Natural killer cell (primary cell): ENCODE data around the gene ENO2. TPM values are rescaled to one million over a fixed set of nuclear protein-coding genes. Genes with fewer than 3 reads are reported as not detected.
A peak's percentile ranks its signal among the peaks of the same experiment; 100 is the strongest.
"Not testable (repeated sequence)": the region's sequence is repeated elsewhere in the genome, so short reads cannot be mapped to it uniquely, and the experiment has no call there.

ENCODE experiments used
- ATAC-seq, 3 donors: fragments of 150-1000 bp in 2 of 3; fragments of 200-7000 bp in 1 of 3; cut with Tn5 transposase; 1 replicate in 1 of 3; 2 replicates in 2 of 3; pipeline ENCODE4 v1.10.0; 2021; ENCODE audit warnings: mild to moderate bottlenecking in 2 of 3, moderate library complexity in 2 of 3
- DNase-seq, 2 donors: peaks; one replicate each; pipeline versions ENCODE4 v3.0.0 to v3.0.0-alpha.2; 2013 to 2021; ENCODE audit warnings: mixed read lengths in 1 of 2
- H3K27ac ChIP-seq: one replicate; pipeline ENCODE4 v1.5.1; 2013; ENCODE audit warnings: mild to moderate bottlenecking, low read length
- H3K27me3 ChIP-seq: one replicate; pipeline ENCODE4 v1.6.1; 2013; ENCODE audit warnings: low read length; ENCODE audit not compliant: control insufficient read depth, insufficient read depth
- H3K36me3 ChIP-seq: one replicate; pipeline ENCODE4 v1.6.1; 2013; ENCODE audit warnings: low read length; ENCODE audit not compliant: control insufficient read depth, insufficient read depth
- H3K4me1 ChIP-seq: one replicate; pipeline ENCODE4 v1.6.1; 2013; ENCODE audit warnings: low read length; ENCODE audit not compliant: control insufficient read depth, insufficient read depth
- H3K4me3 ChIP-seq: one replicate; pipeline ENCODE4 v1.5.1; 2013; ENCODE audit warnings: low read length
- H3K9me3 ChIP-seq: one replicate; pipeline ENCODE4 v1.6.1; 2013; ENCODE audit warnings: low read length; ENCODE audit not compliant: control insufficient read depth, insufficient read depth
- H3K27ac Mint-ChIP-seq, 2 donors: one replicate each; pipeline ENCODE4 v1.8.0; 2022; ENCODE audit warnings: mild to moderate bottlenecking in 2 of 2, mixed read lengths in 2 of 2, moderate library complexity in 1 of 2
- H3K27me3 Mint-ChIP-seq, 2 donors: one replicate each; pipeline ENCODE4 v1.8.0; 2022; ENCODE audit warnings: low read depth in 2 of 2, mixed read lengths in 2 of 2
- H3K36me3 Mint-ChIP-seq: one replicate; pipeline ENCODE4 v1.8.0; 2022; ENCODE audit warnings: mixed read lengths
- H3K4me1 Mint-ChIP-seq, 2 donors: one replicate each; pipeline ENCODE4 v1.8.0; 2022; ENCODE audit warnings: mixed read lengths in 2 of 2
- H3K4me3 Mint-ChIP-seq: one replicate; pipeline ENCODE4 v1.8.0; 2022; ENCODE audit warnings: mild to moderate bottlenecking, moderate library complexity, mixed read lengths
- H3K9me3 Mint-ChIP-seq, 2 donors: one replicate each; pipeline ENCODE4 v1.8.0; 2022; ENCODE audit warnings: mixed read lengths in 2 of 2
- CTCF ChIP-seq: fragments of 200-600 bp; IDR thresholded peaks from one replicate; pipeline ENCODE4 v1.8.0; 2022; ENCODE audit warnings: antibody characterized with exemption
- WGBS: methylation state at CpG from one replicate; pipeline ENCODE4 v1.1.7; 2013; ENCODE audit warnings: missing lambda C conversion rate; ENCODE audit not compliant: insufficient coverage; 5-methylcytosine and 5-hydroxymethylcytosine counted together
- intact Hi-C: fragments of 100-400 bp; cut with micrococcal nuclease; formaldehyde crosslinking; loops from one replicate; pipeline ENCODE4 v1.14.2; 2022
- total RNA-seq, 4 donors: library from RNA; stranded (reverse); fragments of 120-200 nt in 1 of 4; gene quantifications; one replicate each; pipeline versions ENCODE4 v1.2.3 to v1.2.4, GENCODE V29; 2013 to 2022

Gene ENO2
- total RNA-seq, 3 donors from 2014 or later (not counting 1 experiment from before 2014, with no cell fraction given), result 21.6 to 30.8 (median 23.1) TPM

DNA sequence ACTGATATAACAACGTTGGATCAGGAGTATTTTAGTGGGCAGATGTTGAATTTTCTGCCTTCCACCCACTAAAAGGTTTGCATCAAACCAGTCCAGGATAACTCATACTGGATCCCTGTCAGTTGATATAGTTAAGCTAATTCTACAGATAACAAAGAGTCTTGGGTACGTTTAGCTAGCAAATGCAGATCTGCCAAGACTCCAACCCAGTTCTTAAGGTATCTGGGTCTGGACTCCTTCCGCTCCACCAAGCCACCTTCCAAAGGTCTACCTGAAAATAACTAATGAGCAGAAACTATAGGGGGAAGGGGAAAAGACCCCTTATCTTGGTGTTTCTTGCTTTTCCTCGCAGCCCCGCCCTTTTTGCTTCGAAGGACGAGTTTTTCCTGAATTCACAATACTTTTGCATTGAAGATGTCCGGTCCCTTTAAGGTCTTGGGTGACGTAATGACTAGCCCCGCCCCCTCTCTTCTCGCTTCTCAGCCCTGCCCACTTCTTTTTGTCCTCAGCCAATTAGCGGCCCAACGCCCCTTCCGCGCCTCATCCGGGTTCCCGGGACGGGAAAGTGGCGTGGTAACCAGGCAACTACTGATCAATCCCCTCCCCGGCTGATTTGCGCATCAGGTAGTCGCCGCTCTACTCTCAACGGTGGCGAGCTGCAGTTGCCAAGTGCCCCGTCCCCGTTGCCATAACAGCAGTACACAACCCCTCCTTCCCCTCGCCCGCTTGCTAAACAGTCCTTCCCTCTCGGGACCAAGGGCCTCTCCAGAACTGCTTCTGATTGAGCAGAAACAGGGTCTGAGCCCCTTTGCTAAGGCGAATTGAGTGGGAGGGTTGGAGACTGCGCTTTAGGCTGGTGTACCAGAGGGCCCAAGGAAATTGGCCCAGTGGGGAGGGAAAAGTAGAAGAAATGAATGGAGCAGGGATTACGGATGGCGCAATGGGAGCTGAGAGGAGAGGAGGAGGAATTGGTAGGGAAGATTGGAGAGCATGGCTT, 9.8 kb upstream of the ENO2 start, which contains the start of gene LRRC23:
TSS of gene LRRC23 (plus strand) at position 543 of the 997 bp plus-strand sequence. CDS start 812 bp downstream, outside the sequence.
- Mint-ChIP-seq H3K9me3 (no peaks in the 10 kb centered on the region), H3K27ac (no peak within 1 kb of the TSS), H3K4me3 (no peak within 1 kb of the TSS), H3K36me3 (no peaks in the 10 kb centered on the region), H3K27me3 (no peaks in the 10 kb centered on the region), H3K4me1 (no peaks in the 10 kb centered on the region)
- 4% methylated on average over 32 of the region's 34 CpGs for WGBS
- Histone ChIP-seq H3K4me1 (peaks cover 14% of the 10 kb centered on the region), H3K36me3 (no peaks in the 10 kb centered on the region), H3K4me3 (peak within 1 kb of the TSS; percentile 73), H3K27me3 (no peaks in the 10 kb centered on the region), H3K9me3 (no peaks in the 10 kb centered on the region), H3K27ac (peak within 1 kb of the TSS; percentile 95)
- TF ChIP-seq CTCF, result no peak
- peak; percentile 94 to 99 for DNase-seq
- intact Hi-C loops, result loop anchor here (1.0 kb wide), 2 partner anchors 13 to 31 kb away; partner anchors contain the start of gene SPSB2
- ATAC-seq, result peak; percentile 96 to 98 (median 97)

DNA sequence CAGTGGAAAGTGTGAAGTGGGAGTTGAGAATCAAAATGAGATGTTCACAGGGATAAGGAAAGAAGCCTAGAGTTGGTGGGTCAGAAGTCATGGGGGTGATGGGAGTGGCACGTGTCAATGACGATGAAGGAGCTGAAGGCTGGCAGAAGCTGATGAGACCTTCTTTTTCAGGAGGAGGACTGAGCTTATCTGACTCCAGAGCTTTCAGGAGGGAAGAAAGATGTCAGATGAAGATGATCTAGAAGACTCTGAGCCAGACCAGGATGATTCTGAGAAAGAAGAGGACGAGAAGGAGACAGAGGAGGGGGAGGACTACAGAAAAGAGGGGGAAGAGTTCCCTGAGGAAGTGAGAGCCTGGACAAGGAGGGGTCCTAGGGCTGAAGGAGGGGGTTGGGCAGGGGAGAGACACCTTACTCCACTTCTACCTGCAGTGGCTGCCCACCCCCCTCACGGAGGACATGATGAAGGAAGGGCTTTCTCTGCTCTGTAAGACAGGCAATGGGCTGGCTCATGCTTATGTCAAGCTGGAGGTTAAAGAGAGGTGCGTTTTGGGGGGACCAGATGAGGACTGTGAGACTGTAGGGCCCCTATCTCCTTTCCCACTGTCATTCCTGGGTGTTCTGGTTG, 8.9 kb upstream of the ENO2 start:
- Histone ChIP-seq H3K4me3 (no peak overlapping the region), H3K4me1 (peaks cover 14% of the 10 kb centered on the region), H3K36me3 (no peaks in the 10 kb centered on the region), H3K27ac (peak overlapping the region; percentile 95), H3K9me3 (no peaks in the 10 kb centered on the region), H3K27me3 (no peaks in the 10 kb centered on the region)
- Mint-ChIP-seq H3K27ac (no peak overlapping the region), H3K4me1 (no peaks in the 10 kb centered on the region), H3K4me3 (no peak overlapping the region), H3K9me3 (no peaks in the 10 kb centered on the region), H3K27me3 (no peaks in the 10 kb centered on the region), H3K36me3 (no peaks in the 10 kb centered on the region)
- whole genome bisulfite sequencing, result 85% methylated on average over 5 of the region's 5 CpGs
- ATAC-seq (no peak), DNase-seq (no peak)
- intact Hi-C loops, result no loop called here
- TF ChIP-seq CTCF, result no peak

- H3K27me3 ChIP-seq, DNase-seq, H3K4me3 ChIP-seq, H3K36me3 Mint-ChIP-seq, ATAC-seq, H3K27me3 Mint-ChIP-seq, H3K27ac ChIP-seq, H3K9me3 ChIP-seq, H3K27ac Mint-ChIP-seq, H3K9me3 Mint-ChIP-seq, H3K4me1 Mint-ChIP-seq, H3K4me3 Mint-ChIP-seq, H3K36me3 ChIP-seq, intact Hi-C loops: not testable (repeated sequence)
- peaks cover 14% of the 10 kb centered on the region for H3K4me1 ChIP-seq
- WGBS, result 94% methylated on average over 11 of the region's 11 CpGs
These were observed 6.2 kb upstream of the ENO2 start for GRCh38 chr12:6908141-6908540.
